Posterior vena cava (tissue), 2 donors: ENCODE data around the gene P2RY6. TPM values are rescaled to one million over a fixed set of nuclear protein-coding genes. Genes with fewer than 3 reads are reported as not detected.

Source experiments
- DNase-seq: peaks from one replicate; pipeline ENCODE4 v3.0.0-alpha.2; 2020; ENCODE audit warnings: low spot score
- intact Hi-C, 2 donors: fragments of 100-400 bp; cut with DNase I; formaldehyde crosslinking; loops; one replicate each; pipeline versions ENCODE4 v1.14.1 to v1.14.2; 2022 to 2023
- total RNA-seq, 2 donors: library from RNA; stranded (reverse); fragmentation: NEBNext Ultra II Directional; extraction: Animal tissue kit (Norgen Biotek cat#: 25700); gene quantifications; one replicate each; pipeline ENCODE4 v1.2.1, GENCODE V29; 2021
- donor health status: DM: yes; HTN: yes; CAD: no.
- donor health status: DM: yes; HTN: yes; CAD: no.

P2RY6 gene
- total RNA-seq, 2 donors from 2014 or later: 2.5 to 4.9 TPM

DNA sequence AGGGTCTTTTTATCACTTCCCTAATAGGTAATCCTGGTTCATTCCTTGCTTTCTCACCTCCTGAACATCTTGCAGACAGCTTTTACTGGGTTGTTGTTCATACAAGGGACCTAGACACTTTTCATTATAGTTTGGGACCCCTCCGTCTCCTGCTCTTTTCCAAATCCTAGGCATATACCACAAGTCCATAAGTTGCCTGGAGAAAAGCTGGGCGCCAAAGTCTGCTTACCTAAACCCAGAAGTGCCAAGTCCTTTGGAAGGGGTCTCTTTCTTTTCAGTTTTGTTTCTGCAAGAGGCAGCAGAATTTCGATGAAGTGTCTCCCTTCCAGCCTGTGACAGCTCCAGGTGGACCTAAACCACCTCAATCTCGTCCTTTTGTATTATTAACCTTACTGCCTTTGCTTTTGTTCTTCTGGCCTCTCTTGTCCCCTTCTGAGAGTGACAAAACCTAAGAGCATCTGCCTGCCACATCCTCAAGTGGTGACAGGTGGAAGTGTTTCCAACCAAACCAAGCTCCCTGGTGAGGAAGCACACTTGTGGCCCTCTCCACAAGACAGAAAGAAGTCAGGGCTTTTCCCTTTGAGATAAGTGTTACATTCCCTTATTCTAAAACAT, 19.5 kb upstream of the P2RY6 start:
- DNase-seq: no peak
- intact Hi-C loops: no loop called here

DNA sequence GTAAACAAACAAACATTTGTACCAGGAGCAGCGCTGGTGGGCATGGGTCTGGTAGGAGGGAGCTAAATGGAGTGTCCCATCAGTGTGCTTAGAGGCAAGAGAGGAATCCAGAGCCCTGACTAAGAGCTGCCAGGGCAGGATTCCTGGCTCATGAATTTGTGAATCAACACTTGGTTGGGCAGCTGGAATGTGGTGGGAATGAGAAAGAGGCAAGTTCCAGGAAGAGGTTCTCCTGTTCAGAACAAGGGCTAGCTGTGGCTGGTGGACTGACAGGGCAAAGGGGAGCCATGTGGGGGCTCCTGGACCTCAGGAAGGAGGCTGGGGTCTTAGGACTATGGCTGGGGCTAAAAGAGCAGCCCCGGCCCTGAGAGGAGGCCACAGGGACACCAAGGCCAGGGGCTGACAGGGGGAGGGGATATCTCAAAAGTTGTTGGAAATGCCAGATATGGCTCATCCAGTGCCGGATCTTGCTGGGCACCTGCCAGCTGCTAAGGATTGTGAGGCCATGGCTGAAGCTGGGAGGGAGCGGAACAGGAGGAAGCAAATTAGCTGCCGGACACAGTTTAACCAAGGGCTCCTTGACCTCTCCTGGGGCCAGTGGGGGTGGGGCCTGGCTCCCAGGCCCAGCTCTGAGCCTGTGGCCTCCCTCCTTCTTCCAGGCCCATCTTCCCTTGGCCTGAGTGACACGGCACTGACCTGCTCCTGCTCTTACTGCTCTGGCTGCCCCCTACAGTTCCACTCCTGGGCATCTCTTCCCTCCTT, 14.6 kb upstream of the P2RY6 start:
- intact Hi-C loops: loop anchor here in 1 of 2 donors (5.0 kb wide), 1 partner anchor 1260 kb away; the partner anchor contains the start of gene IL18BP

DNA sequence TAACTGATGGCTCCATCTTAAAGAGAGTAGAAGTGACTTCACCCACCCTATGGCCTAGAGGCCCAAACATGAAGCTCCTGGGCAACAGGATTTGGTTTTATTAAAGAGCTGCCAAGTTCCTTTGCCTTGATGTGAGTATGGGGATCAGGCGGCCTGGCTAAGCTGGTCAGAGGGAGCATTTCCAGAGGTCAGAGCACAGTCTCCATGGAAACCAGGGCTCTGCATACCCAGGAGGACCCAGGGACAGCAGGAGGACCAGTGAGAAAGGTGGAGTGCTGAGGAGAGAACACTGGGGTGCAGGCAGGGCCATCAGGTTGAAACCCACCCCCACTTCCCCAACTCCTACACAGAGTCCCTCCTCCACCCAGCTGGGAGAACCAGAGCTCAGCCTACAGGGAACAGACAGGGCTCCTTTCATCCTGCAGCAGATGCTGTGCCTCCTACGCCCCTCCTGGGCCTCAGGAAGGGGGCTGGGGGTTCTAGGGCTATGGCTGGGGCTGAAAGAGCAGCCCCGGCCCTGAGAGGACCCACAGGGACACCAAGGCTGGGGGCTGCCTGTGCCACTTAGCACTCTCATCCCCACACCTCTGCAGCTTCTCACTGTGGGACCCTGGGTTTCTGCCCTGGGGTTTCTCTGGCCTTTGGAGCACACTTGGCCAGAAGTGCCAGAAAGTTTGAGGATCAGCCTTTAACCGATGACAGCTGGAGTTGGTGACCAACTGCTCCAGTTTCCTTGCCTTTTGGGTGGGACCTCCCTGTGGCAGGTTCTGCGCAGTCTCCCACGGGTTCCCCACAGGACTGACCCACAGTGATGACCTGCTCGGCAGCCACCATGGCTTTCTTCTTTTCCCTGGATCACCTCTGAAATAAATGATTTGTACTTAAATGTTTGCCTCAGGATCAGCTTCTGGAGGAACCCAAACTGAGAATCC, 13.8 kb upstream of the P2RY6 start:
- peak; percentile 47 for DNase-seq
- intact Hi-C loops: loop anchor here in 1 of 2 donors (5.0 kb wide), 1 partner anchor 1261 kb away; the partner anchor contains the start of gene IL18BP

More for the DNA sequence above, 14.6 kb upstream of the P2RY6 start:
- DNase-seq: peak; percentile 93

DNA sequence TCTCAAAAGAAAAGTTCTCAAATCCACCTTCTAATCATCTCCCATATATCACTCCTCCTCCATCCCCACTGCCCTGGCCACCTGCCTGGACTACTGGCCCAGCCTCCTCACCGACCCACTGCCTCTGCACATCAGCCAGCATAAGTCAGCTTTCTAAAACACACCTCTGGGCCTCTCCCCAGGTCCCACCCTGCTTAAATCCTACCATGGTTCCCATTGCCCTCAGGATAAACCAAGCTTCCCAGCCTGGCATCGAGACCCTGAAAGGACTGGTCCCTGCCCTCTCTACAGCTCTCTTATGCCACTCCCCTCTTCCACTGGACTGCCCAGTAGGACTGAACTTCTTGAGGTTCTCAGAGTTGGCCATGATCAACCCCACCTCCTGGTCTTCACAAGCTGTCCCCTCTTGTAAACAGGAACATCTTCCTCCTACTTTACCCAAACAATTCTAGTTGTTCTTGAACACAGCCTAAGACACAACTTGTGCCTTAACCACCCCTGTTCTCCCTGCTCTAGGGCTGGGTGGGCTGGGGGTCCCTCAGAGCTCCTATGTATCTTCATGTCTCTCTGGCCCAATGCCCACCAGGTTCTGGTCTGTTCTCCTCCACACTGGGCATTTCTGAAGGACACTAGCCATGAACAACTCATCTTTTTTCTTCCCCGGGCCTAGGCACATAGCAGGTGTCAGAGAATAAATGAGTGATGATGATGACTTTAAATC, 12.6 kb upstream of the P2RY6 start:
- intact Hi-C loops: loop anchor here in 1 of 2 donors (5.0 kb wide), 1 partner anchor 1262 kb away; the partner anchor contains the start of gene IL18BP
- peak; percentile 38 for DNase-seq

GRCh38 chr11:73260127-73260457, 12.0 kb upstream of the P2RY6 start:
- DNase-seq: peak; percentile 18
- intact Hi-C loops: no loop called here

DNA sequence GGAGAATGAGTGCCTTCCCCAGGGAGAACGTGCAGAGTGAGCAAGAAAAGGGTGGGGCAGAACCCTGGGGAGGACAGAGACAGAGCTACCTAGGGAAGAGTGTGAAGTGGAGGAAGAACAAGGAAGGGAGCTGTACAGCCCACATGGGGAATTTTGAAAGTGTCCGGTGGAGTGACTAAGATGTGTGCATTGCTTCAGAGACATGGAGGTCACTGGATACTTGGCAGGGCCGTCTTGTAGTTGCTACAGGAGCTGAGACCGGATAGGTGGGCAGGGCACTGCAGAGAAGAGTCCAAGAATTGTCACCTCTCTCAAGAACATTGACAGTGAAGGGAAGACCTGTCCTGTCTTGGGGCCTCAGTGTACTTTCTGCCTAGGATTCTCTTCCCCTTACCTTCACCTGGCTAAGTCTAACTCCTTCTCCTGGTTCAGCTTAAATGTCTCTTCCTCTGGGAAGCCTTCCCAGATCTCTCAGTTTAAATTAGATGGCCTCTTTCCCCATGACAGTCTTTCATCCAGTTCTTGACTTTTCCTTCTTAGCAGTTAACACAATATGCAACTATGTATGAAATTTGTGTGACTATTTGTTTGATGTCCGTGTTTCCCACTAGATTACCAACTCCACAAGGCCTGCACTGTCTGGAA, 9.2 kb upstream of the P2RY6 start:
- intact Hi-C loops: loop anchor here in 1 of 2 donors (1.0 kb wide), 1 partner anchor 67 kb away; no protein-coding TSS in a partner anchor
- DNase-seq: peak; percentile 48

DNA sequence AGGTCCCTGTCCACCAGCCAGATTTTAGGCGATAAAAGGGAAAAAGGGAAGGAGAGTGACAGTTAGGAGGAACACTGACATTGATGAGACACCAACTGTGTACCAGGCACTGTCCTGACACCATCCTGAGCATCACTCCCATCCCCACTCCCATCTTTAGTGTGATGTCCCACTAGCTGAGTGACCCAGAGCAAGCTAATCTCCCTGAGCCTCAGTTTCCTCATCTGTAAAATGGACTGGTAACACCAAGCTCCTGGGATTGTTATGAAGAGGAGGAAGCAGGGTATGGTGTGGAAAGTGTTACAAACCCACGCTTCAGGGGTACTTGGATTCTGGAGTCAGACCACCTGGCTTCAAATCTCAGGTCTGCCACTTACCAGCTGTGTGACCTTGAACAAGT, 8.5 kb upstream of the P2RY6 start:
- DNase-seq: no peak
- intact Hi-C loops: loop anchor here in 1 of 2 donors (1.0 kb wide), 1 partner anchor 67 kb away; no protein-coding TSS in a partner anchor

DNA sequence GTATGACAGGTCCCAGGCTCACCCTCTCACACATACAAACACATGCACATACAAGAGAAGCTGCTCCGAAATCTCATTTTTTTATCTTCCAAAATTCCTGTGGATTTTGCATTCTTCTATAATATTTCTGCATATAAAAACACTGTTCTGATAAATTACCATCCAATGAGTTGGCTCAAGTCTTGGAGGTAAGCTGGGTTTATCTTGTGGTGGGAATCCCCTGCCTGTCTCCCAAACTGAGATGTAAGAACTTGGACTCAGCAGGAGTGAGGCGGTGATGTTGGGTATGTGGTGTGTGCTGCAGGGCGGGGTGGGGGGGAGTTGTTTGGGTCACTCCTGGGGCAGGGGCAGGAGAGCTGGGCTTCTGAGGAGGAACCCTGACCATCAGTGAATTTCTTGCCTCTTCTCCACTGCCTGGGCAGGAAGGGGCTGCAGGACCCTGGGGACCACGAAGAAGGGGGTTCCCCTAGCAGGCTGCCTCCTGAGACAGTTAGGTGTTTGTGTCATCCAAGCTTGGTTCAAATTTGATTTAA, 6.8 kb upstream of the P2RY6 start:
- intact Hi-C loops: no loop called here
- DNase-seq: peak; percentile 47

DNA sequence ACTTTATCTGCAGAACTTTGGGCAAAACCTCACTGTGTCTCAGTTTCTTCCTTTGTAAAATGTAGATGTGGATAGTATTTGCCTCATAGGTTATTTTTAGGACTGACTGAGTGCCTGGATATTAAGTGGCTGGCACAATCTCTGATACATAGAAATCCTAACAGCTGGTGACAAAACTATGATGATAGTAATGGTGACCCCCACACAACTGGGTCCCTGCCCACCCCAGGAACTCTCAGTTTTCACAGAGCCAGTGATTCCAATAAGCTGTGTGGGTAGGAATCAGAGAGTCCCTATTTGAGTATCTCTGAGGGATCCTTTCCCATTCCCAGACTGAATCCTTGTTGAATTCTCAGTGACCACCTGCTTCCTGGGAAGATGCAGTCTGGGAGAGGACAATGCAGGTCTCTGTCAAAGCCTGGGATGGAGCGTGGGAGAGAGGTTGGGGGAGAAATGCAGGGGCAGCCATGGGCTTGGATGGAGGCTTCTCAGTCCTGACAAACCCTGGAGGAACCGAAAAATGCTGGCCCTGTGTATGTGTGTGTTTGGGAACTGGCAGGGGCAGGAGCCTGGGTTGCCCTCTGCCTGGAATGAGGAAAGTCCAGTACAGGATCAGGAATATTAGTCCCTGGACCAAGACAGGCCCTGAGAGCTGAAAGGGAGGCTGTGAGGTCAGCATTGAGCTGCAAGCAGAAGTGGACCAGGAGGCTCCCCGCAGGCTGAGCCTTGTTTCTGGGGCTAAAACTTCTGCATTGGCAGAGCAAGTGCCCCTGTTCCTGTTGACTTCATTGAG, 6.1 kb upstream of the P2RY6 start:
- DNase-seq: peak; percentile 53
- intact Hi-C loops: no loop called here

DNA sequence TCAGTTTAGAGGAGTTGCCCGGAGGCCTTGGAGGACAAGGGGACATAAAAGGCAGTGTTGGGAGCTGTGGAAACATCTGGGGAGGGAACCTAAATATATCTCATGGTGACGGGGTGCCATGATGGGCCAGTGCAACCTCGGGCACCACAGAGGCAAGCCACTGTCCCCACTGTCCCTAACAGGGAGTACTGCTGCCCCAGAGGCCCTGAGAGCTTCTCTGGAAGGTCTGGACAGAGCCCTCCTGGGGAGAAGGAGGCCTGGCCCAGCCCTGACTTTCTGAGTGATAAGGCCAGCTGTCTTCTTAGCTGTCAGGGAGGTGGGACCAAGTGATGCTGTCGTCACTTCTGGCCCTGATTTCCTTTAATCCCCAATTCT, 5.5 kb upstream of the P2RY6 start:
- DNase-seq: peak; percentile 81
- intact Hi-C loops: no loop called here

DNA sequence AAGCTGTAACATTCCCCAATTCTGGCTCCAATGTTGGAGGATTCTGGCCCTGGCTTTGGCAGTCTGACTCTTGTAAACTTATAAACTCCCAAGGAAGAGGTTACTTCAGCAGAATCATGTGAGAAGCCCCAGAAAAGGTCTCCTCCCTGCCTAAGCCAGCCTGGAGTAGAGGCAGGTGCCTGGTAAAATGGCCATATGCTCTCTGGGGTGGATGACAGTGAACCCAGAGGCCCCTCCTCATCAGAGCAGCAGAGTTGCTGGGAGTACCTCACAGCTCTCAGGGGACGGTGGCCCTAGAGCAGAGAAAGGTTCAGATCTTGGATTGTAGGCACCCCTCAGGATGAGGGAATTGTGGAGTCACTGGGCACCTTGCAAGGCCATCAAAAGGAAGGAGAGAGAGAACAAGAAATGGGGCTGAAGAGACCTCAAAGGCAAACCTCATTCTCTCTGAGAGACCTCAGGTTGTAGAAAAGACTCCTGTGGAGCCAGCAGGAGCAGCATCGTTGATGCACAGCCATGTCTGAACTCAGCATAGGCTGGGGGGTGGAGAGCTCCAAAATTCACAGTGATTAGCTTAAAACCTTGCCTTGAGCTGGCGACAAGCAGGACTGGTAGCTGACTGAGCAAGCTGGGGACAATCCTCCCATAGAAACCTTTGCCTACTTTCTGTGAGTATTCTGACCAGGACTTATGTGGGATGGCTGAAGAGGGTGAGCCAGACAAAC, 4.9 kb upstream of the P2RY6 start:
- DNase-seq: peak; percentile 35
- intact Hi-C loops: no loop called here

GRCh38 chr11:73267906-73268540, 4.1 kb upstream of the P2RY6 start:
- intact Hi-C loops: no loop called here
- peak; percentile 45 for DNase-seq

- peak; percentile 72 for DNase-seq
- intact Hi-C loops: no loop called here
Measured at GRCh38 chr11:73268671-73269271, 3.4 kb upstream of the P2RY6 start.

DNA sequence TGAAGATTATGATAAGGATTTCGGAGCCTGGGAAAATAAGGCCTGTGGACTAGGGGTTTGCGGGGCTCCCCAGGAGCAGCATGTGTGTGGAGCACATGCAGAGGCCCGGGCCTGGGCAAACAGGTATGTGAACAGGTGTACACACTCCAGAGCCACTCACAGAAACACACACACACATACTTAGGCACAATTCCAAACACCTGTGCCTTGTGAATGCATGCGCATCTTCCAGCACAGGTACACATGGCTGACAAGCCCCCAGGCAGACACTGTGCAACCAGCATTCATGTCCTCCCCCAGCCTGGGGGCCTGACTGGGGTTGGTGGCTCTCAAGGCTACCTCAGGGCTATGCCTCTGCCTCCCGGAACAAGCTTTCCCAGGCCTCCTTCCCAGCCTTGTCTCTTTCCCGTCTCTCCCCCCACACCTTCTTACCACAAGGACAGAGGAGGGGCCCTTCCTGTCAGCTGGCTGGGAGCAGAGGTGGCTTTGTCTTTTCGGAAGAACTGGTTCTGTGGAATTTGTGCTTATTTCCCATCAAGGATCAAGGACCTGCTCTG, 2.6 kb upstream of the P2RY6 start:
- intact Hi-C loops: no loop called here
- peak; percentile 64 for DNase-seq

DNA sequence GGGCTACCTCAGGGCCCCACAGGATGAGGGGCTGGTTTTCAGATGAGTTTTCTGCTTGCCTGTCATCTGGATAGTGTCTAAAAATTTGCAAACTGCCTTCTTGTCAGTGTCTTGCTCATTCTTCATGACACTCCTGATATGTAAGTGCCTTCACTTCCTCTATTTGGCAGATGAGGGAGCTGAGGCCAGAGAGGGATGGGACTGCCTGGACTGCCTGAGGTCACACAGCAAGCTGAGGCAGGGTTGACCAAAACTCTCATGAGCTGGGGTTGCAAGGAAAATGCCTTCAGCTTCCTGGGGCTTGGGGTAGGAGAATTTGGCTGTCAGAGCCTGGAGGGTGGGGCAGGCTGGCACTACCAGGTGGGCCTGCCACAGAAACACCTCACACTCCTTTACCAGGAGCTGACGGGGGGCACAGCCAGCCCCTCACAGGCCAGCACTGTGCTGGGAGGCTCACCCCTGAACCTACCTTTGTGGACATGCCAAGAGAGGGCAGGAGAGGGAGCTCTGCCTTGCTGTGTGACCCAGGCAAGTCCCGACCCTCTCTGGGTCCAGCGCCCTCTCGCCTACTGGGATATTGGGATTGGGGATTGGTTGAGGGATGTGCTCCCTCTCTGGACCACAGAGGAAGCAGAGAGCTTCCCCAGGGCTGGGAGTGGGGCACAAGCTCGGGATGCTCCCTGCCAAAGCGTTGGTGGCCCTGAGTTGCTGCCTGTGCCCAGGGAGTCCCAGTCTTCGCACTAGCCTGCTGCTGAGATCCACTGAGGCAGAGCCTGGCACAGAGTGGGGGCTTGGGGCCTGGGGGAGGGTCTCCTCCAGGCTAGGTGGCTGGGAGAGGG, 1.9 kb upstream of the P2RY6 start:
- DNase-seq: peak; percentile 67
- intact Hi-C loops: no loop called here
